Measurements from ENCODE around the gene HSD17B3.
"Not testable (repeated sequence)": the region's sequence is repeated elsewhere in the genome, so short reads cannot be mapped to it uniquely, and the experiment has no call there.

Gene HSD17B3

GRCh38 chr9:96192710-96193109 is 109.3 kb downstream of the HSD17B3 start:
- Histone ChIP-seq H3K4me3 (ENCODE audit: low read length) (no peak overlapping the region), H3K36me3 (replicated peaks; ENCODE audit: low read depth, low read length) (no peaks in the 10 kb centered on the region), H4K20me1 (ENCODE audit: insufficient read depth, low read length) (no peaks in the 10 kb centered on the region), H3K9me3 (ENCODE audit: insufficient read depth, low read length) (peaks cover 7% of the 10 kb centered on the region; the same call in 1 of the 2 replicates), H3K27me3 (ENCODE audit: low read depth, low read length) (no peaks in the 10 kb centered on the region; the same call in 1 of the 2 replicates), H3K27ac (ENCODE audit: low read length) (no peak overlapping the region), H3K4me2 (ENCODE audit: low read length) (no peak overlapping the region), H3K4me1 (ENCODE audit: low read length) (no peaks in the 10 kb centered on the region), H3K9ac (ENCODE audit: low read length) (no peak overlapping the region), H3K79me2 (ENCODE audit: low read length) (no peaks in the 10 kb centered on the region), H2AFZ (ENCODE audit: low read depth, low read length) (no peak overlapping the region)
- TF ChIP-seq CTCF (IDR thresholded peaks at IDR 0.05; ENCODE audit: low read depth, low read length) (no peak), EZH2phosphoT487 (IDR thresholded peaks at IDR 0.05; ENCODE audit: low read depth) (no peak)

- no peak for TF ChIP-seq EZH2phosphoT487 (IDR thresholded peaks at IDR 0.05; ENCODE audit: low read depth)
- TF ChIP-seq CTCF (IDR thresholded peaks at IDR 0.05; ENCODE audit: low read depth, low read length), result no peak
- H3K9me3 ChIP-seq (ENCODE audit: insufficient read depth, low read length), result peaks cover 10% of the 10 kb centered on the region; the same call in 1 of the 2 replicates
- no peak overlapping the region for H3K4me3 ChIP-seq (ENCODE audit: low read length)
These were observed 112.0 kb downstream of the HSD17B3 start for GRCh38 chr9:96189995-96190394.

GRCh38 chr9:96189581-96189980 is 112.4 kb downstream of the HSD17B3 start:
- not testable (repeated sequence) for H3K9ac ChIP-seq (ENCODE audit: low read length); H3K36me3 ChIP-seq (replicated peaks; ENCODE audit: low read depth, low read length); H3K79me2 ChIP-seq (ENCODE audit: low read length); H3K4me1 ChIP-seq (ENCODE audit: low read length); H3K9me3 ChIP-seq (ENCODE audit: insufficient read depth, low read length); H2AFZ ChIP-seq (ENCODE audit: low read depth, low read length); H3K4me3 ChIP-seq (ENCODE audit: low read length); H3K27ac ChIP-seq (ENCODE audit: low read length); H3K4me2 ChIP-seq (ENCODE audit: low read length); H3K27me3 ChIP-seq (ENCODE audit: low read depth, low read length); H4K20me1 ChIP-seq (ENCODE audit: insufficient read depth, low read length)

More at GRCh38 chr9:96189995-96190394, 112.0 kb downstream of the HSD17B3 start:
- H3K9ac ChIP-seq (ENCODE audit: low read length), result no peak overlapping the region
- no peak overlapping the region for H2AFZ ChIP-seq (ENCODE audit: low read depth, low read length)
- peaks cover 2% of the 10 kb centered on the region; the same call in 1 of the 2 replicates for H3K27me3 ChIP-seq (ENCODE audit: low read depth, low read length)
- no peak overlapping the region for H3K27ac ChIP-seq (ENCODE audit: low read length)
- no peaks in the 10 kb centered on the region for H3K36me3 ChIP-seq (replicated peaks; ENCODE audit: low read depth, low read length)
- H4K20me1 ChIP-seq (ENCODE audit: insufficient read depth, low read length), result no peaks in the 10 kb centered on the region
- no peaks in the 10 kb centered on the region for H3K4me1 ChIP-seq (ENCODE audit: low read length)
- H3K79me2 ChIP-seq (ENCODE audit: low read length), result no peaks in the 10 kb centered on the region
- no peak overlapping the region for H3K4me2 ChIP-seq (ENCODE audit: low read length)

GRCh38 chr9:96188571-96188970 is 113.4 kb downstream of the HSD17B3 start:
- Histone ChIP-seq H4K20me1 (ENCODE audit: insufficient read depth, low read length) (no peaks in the 10 kb centered on the region), H3K79me2 (ENCODE audit: low read length) (no peaks in the 10 kb centered on the region), H2AFZ (ENCODE audit: low read depth, low read length) (no peak overlapping the region), H3K4me1 (ENCODE audit: low read length) (no peaks in the 10 kb centered on the region), H3K36me3 (replicated peaks; ENCODE audit: low read depth, low read length) (no peaks in the 10 kb centered on the region), H3K4me2 (ENCODE audit: low read length) (no peak overlapping the region), H3K9me3 (ENCODE audit: insufficient read depth, low read length) (peaks cover 10% of the 10 kb centered on the region; the same call in 1 of the 2 replicates), H3K4me3 (ENCODE audit: low read length) (no peak overlapping the region), H3K27ac (ENCODE audit: low read length) (no peak overlapping the region), H3K27me3 (ENCODE audit: low read depth, low read length) (peaks cover 9% of the 10 kb centered on the region; the same call in 1 of the 2 replicates), H3K9ac (ENCODE audit: low read length) (no peak overlapping the region)
- TF ChIP-seq EZH2phosphoT487 (IDR thresholded peaks at IDR 0.05; ENCODE audit: low read depth), result no peak

- Histone ChIP-seq H3K4me1 (ENCODE audit: low read length) (no peaks in the 10 kb centered on the region), H4K20me1 (ENCODE audit: insufficient read depth, low read length) (no peaks in the 10 kb centered on the region), H3K9ac (ENCODE audit: low read length) (no peak overlapping the region), H3K4me2 (ENCODE audit: low read length) (no peak overlapping the region), H3K36me3 (replicated peaks; ENCODE audit: low read depth, low read length) (no peaks in the 10 kb centered on the region), H3K4me3 (ENCODE audit: low read length) (no peak overlapping the region), H3K27me3 (ENCODE audit: low read depth, low read length) (peaks cover 17% of the 10 kb centered on the region; the same call in 1 of the 2 replicates), H3K79me2 (ENCODE audit: low read length) (no peaks in the 10 kb centered on the region), H3K27ac (ENCODE audit: low read length) (no peak overlapping the region), H3K9me3 (ENCODE audit: insufficient read depth, low read length) (peaks cover 10% of the 10 kb centered on the region; the same call in 1 of the 2 replicates), H2AFZ (ENCODE audit: low read depth, low read length) (no peak overlapping the region)
- TF ChIP-seq CTCF (IDR thresholded peaks at IDR 0.05; ENCODE audit: low read depth, low read length) (no peak), EZH2phosphoT487 (IDR thresholded peaks at IDR 0.05; ENCODE audit: low read depth) (no peak)
These were observed 114.8 kb downstream of the HSD17B3 start for GRCh38 chr9:96187151-96187555.

All from OCI-LY3 (cell line).